Activated naive CD8-positive, alpha-beta T cell (primary cell): Measurements from ENCODE around the gene MAP3K7.
A peak's percentile ranks its signal among the peaks of the same experiment; 100 is the strongest.

Experiments used
- H3K27ac Mint-ChIP-seq: one replicate; pipeline ENCODE4 v1.8.0; 2021; ENCODE audit warnings: mixed read lengths
- H3K27me3 Mint-ChIP-seq: one replicate; pipeline ENCODE4 v1.8.0; 2021; ENCODE audit warnings: mixed read lengths
- H3K36me3 Mint-ChIP-seq: one replicate; pipeline ENCODE4 v1.8.0; 2021; ENCODE audit warnings: mixed read lengths
- H3K4me1 Mint-ChIP-seq: one replicate; pipeline ENCODE4 v1.8.0; 2021; ENCODE audit warnings: low read depth, mixed read lengths
- H3K4me3 Mint-ChIP-seq: one replicate; pipeline ENCODE4 v1.8.0; 2021; ENCODE audit warnings: mild to moderate bottlenecking, mixed read lengths
- H3K9me3 Mint-ChIP-seq: one replicate; pipeline ENCODE4 v1.8.0; 2021; ENCODE audit warnings: low read depth, mixed read lengths

Gene MAP3K7

GRCh38 chr6:90492369-90492768, 94.5 kb downstream of the MAP3K7 start:
- Mint-ChIP-seq H3K9me3 (no peaks in the 10 kb centered on the region), H3K27me3 (peaks cover 14% of the 10 kb centered on the region), H3K4me3 (no peak overlapping the region), H3K36me3 (peaks cover 2% of the 10 kb centered on the region), H3K4me1 (peaks cover 3% of the 10 kb centered on the region), H3K27ac (no peak overlapping the region)

- no peak overlapping the region for H3K4me3 Mint-ChIP-seq
- peaks cover 13% of the 10 kb centered on the region for H3K27me3 Mint-ChIP-seq
- peaks cover 3% of the 10 kb centered on the region for H3K4me1 Mint-ChIP-seq
- peaks cover 2% of the 10 kb centered on the region for H3K36me3 Mint-ChIP-seq
- H3K27ac Mint-ChIP-seq, result no peak overlapping the region
- H3K9me3 Mint-ChIP-seq, result no peaks in the 10 kb centered on the region
Measured at GRCh38 chr6:90490030-90490716, 96.7 kb downstream of the MAP3K7 start.

GRCh38 chr6:90488816-90489215, 98.1 kb downstream of the MAP3K7 start:
- H3K27ac Mint-ChIP-seq, result no peak overlapping the region
- H3K4me1 Mint-ChIP-seq, result peaks cover 3% of the 10 kb centered on the region
- H3K36me3 Mint-ChIP-seq, result peaks cover 2% of the 10 kb centered on the region
- H3K4me3 Mint-ChIP-seq, result no peak overlapping the region
- peaks cover 12% of the 10 kb centered on the region for H3K27me3 Mint-ChIP-seq
- no peaks in the 10 kb centered on the region for H3K9me3 Mint-ChIP-seq

- Mint-ChIP-seq H3K4me3 (no peak overlapping the region), H3K27ac (no peak overlapping the region), H3K27me3 (peaks cover 3% of the 10 kb centered on the region), H3K9me3 (no peaks in the 10 kb centered on the region), H3K36me3 (no peaks in the 10 kb centered on the region), H3K4me1 (no peaks in the 10 kb centered on the region)
Measured at GRCh38 chr6:90485635-90486277, 101.1 kb downstream of the MAP3K7 start.

- Mint-ChIP-seq H3K4me3 (no peak overlapping the region), H3K27me3 (no peaks in the 10 kb centered on the region), H3K27ac (no peak overlapping the region), H3K9me3 (no peaks in the 10 kb centered on the region), H3K4me1 (no peaks in the 10 kb centered on the region), H3K36me3 (no peaks in the 10 kb centered on the region)
Measured at GRCh38 chr6:90484903-90485302, 102.0 kb downstream of the MAP3K7 start.

- Mint-ChIP-seq H3K27me3 (no peaks in the 10 kb centered on the region), H3K27ac (no peak overlapping the region), H3K4me3 (no peak overlapping the region), H3K9me3 (no peaks in the 10 kb centered on the region), H3K36me3 (no peaks in the 10 kb centered on the region), H3K4me1 (peaks cover 1% of the 10 kb centered on the region)
Measured at GRCh38 chr6:90484385-90484784, 102.5 kb downstream of the MAP3K7 start.

GRCh38 chr6:90483956-90484355, 102.9 kb downstream of the MAP3K7 start:
- no peaks in the 10 kb centered on the region for H3K36me3 Mint-ChIP-seq

GRCh38 chr6:90483116-90483839, 103.6 kb downstream of the MAP3K7 start:
- peaks cover 12% of the 10 kb centered on the region for H3K4me1 Mint-ChIP-seq
- H3K36me3 Mint-ChIP-seq, result no peaks in the 10 kb centered on the region

More at GRCh38 chr6:90483956-90484355, 102.9 kb downstream of the MAP3K7 start:
- Mint-ChIP-seq H3K4me3 (no peak overlapping the region), H3K27me3 (no peaks in the 10 kb centered on the region), H3K27ac (no peak overlapping the region), H3K9me3 (no peaks in the 10 kb centered on the region), H3K4me1 (peaks cover 6% of the 10 kb centered on the region)

GRCh38 chr6:90480666-90481065, 106.2 kb downstream of the MAP3K7 start:
- H3K4me1 Mint-ChIP-seq, result peaks cover 38% of the 10 kb centered on the region
- no peaks in the 10 kb centered on the region for H3K36me3 Mint-ChIP-seq
- no peaks in the 10 kb centered on the region for H3K27me3 Mint-ChIP-seq
- H3K27ac Mint-ChIP-seq, result no peak overlapping the region
- no peaks in the 10 kb centered on the region for H3K9me3 Mint-ChIP-seq
- H3K4me3 Mint-ChIP-seq, result no peak overlapping the region

More at GRCh38 chr6:90483116-90483839, 103.6 kb downstream of the MAP3K7 start:
- Mint-ChIP-seq H3K4me3 (no peak overlapping the region), H3K9me3 (no peaks in the 10 kb centered on the region), H3K27ac (no peak overlapping the region), H3K27me3 (no peaks in the 10 kb centered on the region)

GRCh38 chr6:90479603-90479926, 107.3 kb downstream of the MAP3K7 start:
- no peaks in the 10 kb centered on the region for H3K9me3 Mint-ChIP-seq
- H3K27me3 Mint-ChIP-seq, result no peaks in the 10 kb centered on the region
- peak overlapping the region; percentile 84 for H3K27ac Mint-ChIP-seq
- no peaks in the 10 kb centered on the region for H3K36me3 Mint-ChIP-seq
- H3K4me3 Mint-ChIP-seq, result no peak overlapping the region
- peaks cover 48% of the 10 kb centered on the region for H3K4me1 Mint-ChIP-seq

- Mint-ChIP-seq H3K4me3 (peak overlapping the region; percentile 42), H3K4me1 (peaks cover 54% of the 10 kb centered on the region), H3K27me3 (no peaks in the 10 kb centered on the region), H3K9me3 (no peaks in the 10 kb centered on the region), H3K27ac (peak overlapping the region; percentile 84), H3K36me3 (no peaks in the 10 kb centered on the region)
Measured at GRCh38 chr6:90478789-90479602, 107.9 kb downstream of the MAP3K7 start.

GRCh38 chr6:90478278-90478677, 108.6 kb downstream of the MAP3K7 start:
- Mint-ChIP-seq H3K27me3 (no peaks in the 10 kb centered on the region), H3K4me1 (peaks cover 61% of the 10 kb centered on the region), H3K27ac (peak overlapping the region; percentile 84), H3K36me3 (no peaks in the 10 kb centered on the region), H3K4me3 (no peak overlapping the region), H3K9me3 (no peaks in the 10 kb centered on the region)

GRCh38 chr6:90477366-90477765, 109.5 kb downstream of the MAP3K7 start:
- Mint-ChIP-seq H3K4me1 (peaks cover 69% of the 10 kb centered on the region), H3K27me3 (no peaks in the 10 kb centered on the region), H3K9me3 (no peaks in the 10 kb centered on the region), H3K4me3 (no peak overlapping the region), H3K27ac (peak overlapping the region; percentile 75), H3K36me3 (no peaks in the 10 kb centered on the region)

- Mint-ChIP-seq H3K27ac (peak overlapping the region; percentile 92), H3K36me3 (no peaks in the 10 kb centered on the region), H3K4me3 (peak overlapping the region; percentile 74), H3K9me3 (no peaks in the 10 kb centered on the region), H3K27me3 (no peaks in the 10 kb centered on the region), H3K4me1 (peaks cover 93% of the 10 kb centered on the region)
Measured at GRCh38 chr6:90472716-90473115, 114.2 kb downstream of the MAP3K7 start.

- no peak overlapping the region for H3K4me3 Mint-ChIP-seq
- peaks cover 94% of the 10 kb centered on the region for H3K4me1 Mint-ChIP-seq
- no peaks in the 10 kb centered on the region for H3K36me3 Mint-ChIP-seq
- peak overlapping the region; percentile 16 for H3K27ac Mint-ChIP-seq
- H3K9me3 Mint-ChIP-seq, result no peaks in the 10 kb centered on the region
- H3K27me3 Mint-ChIP-seq, result no peaks in the 10 kb centered on the region
Measured at GRCh38 chr6:90471263-90471662, 115.6 kb downstream of the MAP3K7 start.
